Coronary artery (tissue), 2 donors: ENCODE results near the gene MEN1.

Experiments used
- DNase-seq: peaks from one replicate; pipeline ENCODE4 v3.0.0-alpha.2; 2017; ENCODE audit warnings: low spot score
- H3K27ac ChIP-seq, 2 donors: fragments of 200-600 bp; sonication (generic); one replicate each; pipeline ENCODE4 v1.5.1; 2016 to 2019
- H3K4me3 ChIP-seq: fragments of 200-600 bp; sonication (generic); 2 replicates; pipeline ENCODE4 v1.5.1; 2016; ENCODE audit warnings: mild to moderate bottlenecking, moderate library complexity
- TF ChIP-seq, protein P1 (sequence below): fragments of 200-600 bp; sonication (generic); IDR thresholded peaks from one replicate; pipeline ENCODE4 v1.5.1; 2019; ENCODE audit warnings: antibody characterized with exemption

Gene MEN1

DNA sequence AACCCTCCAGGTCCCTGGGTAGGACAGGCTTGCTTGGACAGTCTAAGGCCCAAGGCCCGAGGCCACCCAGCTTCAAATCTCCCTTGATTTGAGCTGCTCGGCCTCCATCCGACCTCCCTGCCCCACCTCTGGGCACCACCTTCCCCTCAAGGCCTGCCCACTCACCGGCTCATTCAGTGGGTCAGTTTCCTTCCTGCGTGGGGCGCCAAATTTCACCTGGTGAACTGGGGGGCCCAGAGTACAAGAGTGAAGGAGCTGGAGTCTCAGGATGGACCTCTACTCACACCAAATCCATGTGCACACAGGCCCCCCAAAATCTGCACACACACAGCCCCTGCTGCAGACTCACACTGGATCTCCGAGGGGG is 11.1 kb downstream of the MEN1 start:
- TF ChIP-seq, protein P1, sequence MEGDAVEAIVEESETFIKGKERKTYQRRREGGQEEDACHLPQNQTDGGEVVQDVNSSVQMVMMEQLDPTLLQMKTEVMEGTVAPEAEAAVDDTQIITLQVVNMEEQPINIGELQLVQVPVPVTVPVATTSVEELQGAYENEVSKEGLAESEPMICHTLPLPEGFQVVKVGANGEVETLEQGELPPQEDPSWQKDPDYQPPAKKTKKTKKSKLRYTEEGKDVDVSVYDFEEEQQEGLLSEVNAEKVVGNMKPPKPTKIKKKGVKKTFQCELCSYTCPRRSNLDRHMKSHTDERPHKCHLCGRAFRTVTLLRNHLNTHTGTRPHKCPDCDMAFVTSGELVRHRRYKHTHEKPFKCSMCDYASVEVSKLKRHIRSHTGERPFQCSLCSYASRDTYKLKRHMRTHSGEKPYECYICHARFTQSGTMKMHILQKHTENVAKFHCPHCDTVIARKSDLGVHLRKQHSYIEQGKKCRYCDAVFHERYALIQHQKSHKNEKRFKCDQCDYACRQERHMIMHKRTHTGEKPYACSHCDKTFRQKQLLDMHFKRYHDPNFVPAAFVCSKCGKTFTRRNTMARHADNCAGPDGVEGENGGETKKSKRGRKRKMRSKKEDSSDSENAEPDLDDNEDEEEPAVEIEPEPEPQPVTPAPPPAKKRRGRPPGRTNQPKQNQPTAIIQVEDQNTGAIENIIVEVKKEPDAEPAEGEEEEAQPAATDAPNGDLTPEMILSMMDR, result no peak
- Histone ChIP-seq H3K4me3 (no peak overlapping the region), H3K27ac (no peak overlapping the region)
- no peak for DNase-seq

DNA sequence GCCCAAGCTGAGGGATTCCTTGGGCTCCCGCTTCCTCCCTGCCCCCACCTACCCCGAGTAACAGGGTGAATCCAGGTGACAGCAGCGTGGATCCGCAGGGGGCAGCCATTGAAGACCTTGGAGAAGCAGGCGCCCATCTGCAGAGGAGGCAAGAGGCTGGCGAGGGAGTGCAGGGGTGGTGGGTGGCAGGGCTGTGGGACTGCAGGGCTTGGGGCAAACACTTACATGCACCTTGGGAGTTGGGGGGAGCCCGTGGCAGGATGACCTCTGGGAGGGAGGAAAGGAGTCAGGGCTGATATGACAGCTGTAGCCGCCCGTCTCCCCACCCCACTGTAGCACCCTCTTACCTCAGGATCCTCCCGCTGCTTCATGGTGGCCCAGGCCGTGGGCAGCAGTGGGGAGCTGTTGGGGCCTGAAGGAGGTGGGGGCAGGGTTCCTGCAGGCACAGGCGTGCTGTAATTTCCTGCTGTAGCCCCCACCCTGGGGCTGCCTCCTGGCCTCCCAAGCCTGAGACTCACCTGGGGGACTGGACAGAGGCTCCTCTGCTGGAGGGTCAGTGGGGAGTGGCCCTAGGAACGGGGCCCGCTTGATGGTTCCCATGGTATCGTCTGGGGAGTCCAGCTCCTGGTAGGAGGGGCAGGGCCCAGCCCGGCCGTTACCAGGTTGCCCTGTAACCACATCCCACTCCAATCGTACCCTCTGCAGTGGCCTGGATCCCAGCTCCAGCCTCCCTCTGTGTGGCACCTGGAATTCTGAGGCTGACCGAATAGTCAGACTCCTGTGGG is 13.4 kb downstream of the MEN1 start:
- DNase-seq, result no peak
- H3K4me3 ChIP-seq, result no peak overlapping the region
- no peak overlapping the region for H3K27ac ChIP-seq
- TF ChIP-seq, protein P1, result no peak

DNA sequence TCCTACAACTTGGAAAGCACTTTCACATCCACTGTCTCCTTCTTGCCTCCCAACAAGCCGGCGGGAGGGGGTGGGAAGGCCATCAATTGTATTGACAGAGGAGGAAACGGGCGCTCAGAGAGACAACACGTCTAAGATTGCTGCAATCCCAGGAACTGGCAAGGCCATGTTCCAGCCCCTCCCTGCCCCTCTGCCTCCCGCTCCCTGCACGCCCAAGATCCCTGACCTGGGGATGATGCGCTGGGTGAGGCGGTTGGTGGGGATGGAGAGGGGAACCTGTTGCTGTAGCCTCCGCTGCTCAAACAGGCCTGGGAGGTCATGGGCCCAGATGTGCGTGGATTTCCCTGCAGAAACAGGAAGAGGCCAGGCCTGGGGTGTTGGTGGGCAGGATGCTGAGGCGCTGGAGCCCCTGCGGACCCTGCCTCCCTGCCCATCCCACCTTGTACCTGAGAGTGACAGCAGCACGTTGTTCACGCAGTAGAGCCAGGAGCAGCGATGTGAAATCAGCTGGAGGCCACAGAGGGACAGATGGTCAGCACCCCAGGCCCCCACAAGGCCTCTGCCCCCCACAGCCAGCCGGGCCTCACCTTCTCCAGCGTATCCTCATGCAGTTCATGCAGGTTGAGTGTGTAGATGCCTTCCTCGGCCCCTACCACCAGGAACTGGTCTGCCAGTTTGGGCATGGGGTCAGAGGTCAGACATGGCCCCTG is 14.1 kb downstream of the MEN1 start:
- TF ChIP-seq, protein P1, result no peak
- Histone ChIP-seq H3K4me3 (no peak overlapping the region), H3K27ac (no peak overlapping the region)
- DNase-seq, result no peak

DNA sequence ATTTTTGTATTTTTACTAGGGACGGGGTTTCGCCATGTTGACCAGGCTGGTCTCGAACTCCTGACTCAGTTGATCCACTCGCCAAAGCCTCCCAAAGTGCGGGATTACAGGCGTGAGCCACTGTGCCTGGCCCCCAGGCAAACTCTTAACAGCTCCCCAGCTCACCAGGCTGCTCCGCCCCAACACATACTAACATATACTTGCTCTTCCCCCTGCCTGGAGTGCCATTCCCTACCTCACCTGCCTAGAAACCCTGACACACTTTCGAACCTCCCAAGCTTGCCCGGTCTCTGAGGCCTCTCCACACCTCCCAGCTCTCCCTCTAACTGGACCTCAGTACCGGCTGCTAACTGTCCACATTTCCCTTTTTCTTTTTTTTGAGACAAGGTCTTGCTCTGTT is 15.8 kb downstream of the MEN1 start:
- no peak for DNase-seq

DNA sequence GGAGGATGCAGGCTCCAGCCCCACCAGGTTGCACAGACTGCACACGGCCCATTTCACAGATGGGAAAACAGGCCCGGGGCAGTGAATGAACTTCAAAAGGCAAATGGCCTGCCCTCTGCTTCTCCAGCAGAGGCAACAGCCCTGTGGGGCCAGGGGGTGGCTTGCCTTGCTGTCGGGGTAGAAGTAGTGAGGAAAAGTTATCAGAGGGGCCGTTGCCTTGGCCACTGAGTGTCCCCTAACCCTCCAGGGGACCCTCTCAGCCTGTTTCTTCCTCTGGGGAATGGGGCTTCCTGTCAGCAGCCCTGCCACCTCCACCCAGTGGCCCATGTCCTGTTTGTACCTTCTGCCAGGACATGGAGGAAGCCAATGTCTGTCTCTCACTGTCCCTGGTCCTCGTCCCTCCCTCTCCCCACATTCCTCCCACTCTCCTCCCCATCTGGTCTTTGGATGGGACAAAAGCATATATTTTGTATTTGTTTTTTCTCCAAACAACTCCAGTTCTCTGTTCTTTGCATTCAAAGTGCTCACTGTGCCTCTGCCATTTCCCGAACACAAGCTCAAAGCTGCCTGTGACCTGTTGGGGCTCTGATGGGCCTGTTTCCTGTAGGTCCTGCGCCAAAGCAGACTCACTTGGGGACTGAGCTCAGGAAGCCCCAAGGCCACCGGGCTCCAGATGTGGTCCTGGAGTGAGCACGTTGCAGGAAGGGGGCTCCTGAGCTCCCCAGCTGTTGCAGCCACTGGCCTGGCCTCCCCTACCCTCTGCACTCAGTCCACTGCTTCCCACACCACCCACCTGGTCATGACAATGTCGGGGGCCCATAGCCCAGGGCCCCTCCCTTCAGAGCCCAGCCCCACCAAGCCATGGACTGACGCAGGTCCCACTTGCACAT is 16.8 kb downstream of the MEN1 start:
- DNase-seq, result no peak
- TF ChIP-seq, protein P1, result no peak
- H3K4me3 ChIP-seq, result no peak overlapping the region
- H3K27ac ChIP-seq, result no peak overlapping the region

More for the DNA sequence above, 15.8 kb downstream of the MEN1 start:
- Histone ChIP-seq H3K27ac (no peak overlapping the region), H3K4me3 (no peak overlapping the region)
- TF ChIP-seq, protein P1, result no peak

DNA sequence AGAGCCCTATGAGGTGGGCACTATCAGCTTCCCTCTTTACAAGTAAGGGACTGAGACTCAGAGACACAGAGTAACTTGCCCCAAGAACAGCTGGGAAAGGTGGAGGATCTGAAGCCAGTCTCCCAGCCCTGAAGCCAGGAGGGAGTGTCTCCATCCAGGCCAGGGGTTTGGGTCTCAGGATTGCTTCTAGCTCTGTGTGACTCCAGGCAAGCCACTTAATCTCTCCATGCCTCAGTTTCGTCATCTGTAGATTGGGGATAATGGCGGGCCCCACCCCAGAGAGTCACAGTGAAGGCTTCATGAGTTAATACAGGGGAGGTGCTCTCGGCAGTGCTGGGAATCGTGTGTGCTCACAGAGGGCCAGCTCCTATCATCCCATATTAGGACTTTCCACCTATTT is 17.9 kb downstream of the MEN1 start:
- H3K4me3 ChIP-seq, result no peak overlapping the region
- no peak for DNase-seq
- TF ChIP-seq, protein P1, result no peak
- no peak overlapping the region for H3K27ac ChIP-seq
